ENCODE data around the gene STOML3.

GRCh38 chr13:38998739-38999138 lies 8.1 kb upstream of the STOML3 start:
- TF ChIP-seq POLR2A (IDR thresholded peaks at IDR 0.05) (no peak), CTCF (IDR thresholded peaks at IDR 0.05) (no peak)
